GM12892 (cell line): ENCODE measurements around the gene COL8A2.

Experiments used
- POLR2A ChIP-seq: IDR thresholded peaks from 2 replicates; pipeline ENCODE4 v1.6.1; 2011; ENCODE audit warnings: low read depth, low read length, control low read depth
- TAF1 ChIP-seq: IDR thresholded peaks from 2 replicates; pipeline ENCODE4 v1.6.1; 2011; ENCODE audit warnings: low read depth, mild to moderate bottlenecking, control low read depth, low read length, borderline replicate concordance

DNA sequence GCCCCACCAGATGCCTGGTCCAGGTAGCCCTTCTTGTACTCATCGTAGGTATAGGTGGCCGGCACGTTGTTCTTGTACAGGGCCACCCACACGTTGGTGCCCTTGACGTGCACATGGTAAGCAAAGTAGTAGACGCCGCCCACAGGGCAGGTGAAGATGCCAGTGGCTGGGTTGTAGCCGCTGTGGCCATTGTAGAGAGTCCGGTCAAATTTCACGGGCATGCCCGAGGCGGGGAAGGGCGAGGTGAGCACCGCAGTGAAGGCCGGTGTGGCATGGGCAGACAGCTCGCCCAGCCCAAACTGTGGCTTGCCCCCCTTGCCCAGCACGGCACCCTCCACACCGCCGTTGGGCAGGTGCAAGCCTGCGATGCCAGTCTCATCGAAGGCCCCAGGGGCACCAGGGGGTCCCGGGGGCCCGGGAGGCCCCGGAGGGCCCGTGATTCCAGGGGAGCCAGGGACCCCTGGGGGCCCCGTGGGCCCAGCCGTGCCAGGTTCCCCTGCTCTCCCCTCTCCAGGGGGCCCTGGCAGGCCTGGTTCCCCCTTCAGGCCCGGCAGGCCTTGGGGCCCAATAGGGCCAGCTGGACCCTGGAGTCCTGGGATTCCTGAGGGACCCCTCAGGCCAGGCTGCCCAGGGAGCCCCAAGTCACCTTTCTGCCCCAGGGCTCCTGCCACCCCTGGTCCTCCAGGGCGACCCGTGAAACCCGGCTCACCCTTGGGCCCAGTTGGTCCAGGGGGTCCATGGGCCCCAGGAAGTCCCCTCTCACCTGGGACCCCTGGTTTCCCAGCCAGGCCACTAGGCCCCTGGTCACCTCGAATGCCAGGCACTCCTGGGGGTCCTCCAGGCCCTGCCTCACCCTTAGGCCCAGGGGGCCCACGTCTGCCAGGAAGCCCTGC is 27.1 kb downstream of the COL8A2 start:
- TF ChIP-seq POLR2A (no peak), TAF1 (no peak)
